ENCODE measurements around the gene ARHGEF25.

DNA sequence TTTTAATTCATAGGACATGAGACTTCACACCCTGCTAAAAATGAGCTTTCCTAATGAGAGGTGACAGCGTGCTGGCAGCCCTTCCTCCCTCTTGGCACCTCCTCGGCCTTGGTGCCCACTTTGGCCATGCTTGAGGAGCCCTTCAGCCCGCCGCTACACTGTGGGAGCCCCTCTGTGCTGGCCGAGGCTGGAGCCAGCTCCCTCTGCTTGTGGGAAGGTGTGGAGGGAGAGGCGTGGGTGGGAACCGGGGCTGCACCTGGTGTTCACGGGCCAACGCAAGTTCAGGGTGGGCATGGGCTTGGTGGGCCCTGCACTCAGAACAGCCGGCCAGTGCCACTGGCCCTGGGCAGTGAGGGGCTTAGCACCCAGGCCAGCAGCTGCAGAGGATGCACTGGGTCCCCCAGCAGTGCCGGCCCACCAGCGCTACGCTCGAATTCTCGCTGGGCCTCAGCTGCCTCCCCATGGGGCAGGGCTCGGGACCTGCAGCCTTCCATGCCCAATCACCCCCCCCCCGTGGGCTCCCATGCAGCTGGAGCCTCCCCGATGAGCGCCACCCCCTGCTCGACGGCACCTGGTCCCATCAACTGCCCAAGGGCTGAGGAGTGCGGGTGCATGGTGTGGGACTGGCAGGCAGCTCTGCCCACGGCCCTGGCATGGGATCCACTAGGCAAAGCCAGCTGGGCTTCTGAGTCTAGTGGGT is 44.5 kb downstream of the ARHGEF25 start:
- TF ChIP-seq FOXP2 (optimal IDR thresholded peaks at IDR 0.05; ENCODE audit: borderline replicate concordance, extremely low read depth, extremely low read length, insufficient read depth) (no peak), POLR2AphosphoS5 (IDR thresholded peaks at IDR 0.05; ENCODE audit: low read depth, low read length) (no peak)

Measured in PFSK-1 (cell line).